ENCODE measurements around the gene UGGT2. TPM values are rescaled to one million over a fixed set of nuclear protein-coding genes. Genes with fewer than 3 reads are reported as not detected.
A peak's percentile ranks its signal among the peaks of the same experiment; 100 is the strongest.

UGGT2 gene
- total RNA-seq, 3 donors from 2014 or later = 16.6 to 25.5 (median 17.4) TPM

DNA sequence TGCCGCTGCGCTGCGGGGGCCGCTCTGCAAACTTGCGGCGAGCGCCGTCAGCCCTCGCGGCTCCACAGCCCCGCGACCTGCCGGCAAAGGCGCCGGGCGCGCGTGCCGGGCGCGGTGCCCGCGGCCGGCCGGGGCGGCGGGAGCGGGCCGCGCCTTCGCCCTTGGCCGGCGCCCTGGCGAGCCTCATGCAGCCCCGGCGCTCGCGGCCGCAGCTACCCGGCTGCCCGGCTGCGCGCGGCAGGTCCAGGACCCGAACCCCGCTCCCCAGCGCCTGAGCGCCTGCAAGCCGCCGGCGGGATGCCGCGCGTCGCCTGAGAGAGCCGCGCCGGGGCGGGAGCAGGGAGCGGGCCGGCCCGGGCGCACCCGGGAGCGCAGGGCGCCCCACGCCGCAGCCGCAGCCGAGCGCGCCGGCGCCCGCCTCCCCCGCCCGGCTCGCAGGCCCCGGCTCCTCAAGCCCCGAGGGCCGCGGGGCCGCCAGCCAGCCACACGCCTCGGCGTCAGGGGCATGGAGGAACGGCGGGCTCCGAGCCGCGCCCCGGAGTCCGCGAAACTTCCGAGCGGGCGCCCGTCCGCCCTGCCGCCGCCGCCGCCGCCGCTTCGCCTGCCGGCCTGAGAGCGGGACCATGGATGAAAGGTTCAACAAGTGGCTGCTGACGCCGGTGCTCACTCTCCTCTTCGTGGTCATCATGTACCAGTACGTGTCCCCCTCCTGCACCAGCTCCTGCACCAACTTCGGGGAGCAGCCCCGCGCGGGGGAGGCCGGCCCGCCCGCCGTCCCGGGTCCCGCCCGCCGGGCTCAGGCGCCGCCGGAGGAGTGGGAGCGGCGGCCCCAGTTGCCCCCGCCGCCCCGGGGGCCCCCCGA is 37.3 kb upstream of the UGGT2 start:
- H3K4me3 ChIP-seq = no peak overlapping the region
- intact Hi-C loops (cut with DNase I, micrococcal nuclease) = no loop called here
- ATAC-seq = peak; percentile 13
- H3K36me3 ChIP-seq (ENCODE audit: low read depth) = no peaks in the 10 kb centered on the region
- H3K4me1 ChIP-seq (ENCODE audit: low read depth) = peaks cover 10% of the 10 kb centered on the region
- peak in 1 of 3 donors; percentile 20 for DNase-seq
- no peaks in the 10 kb centered on the region for H3K9me3 ChIP-seq
- no peak for TF ChIP-seq CTCF (IDR thresholded peaks at IDR 0.05)

DNA sequence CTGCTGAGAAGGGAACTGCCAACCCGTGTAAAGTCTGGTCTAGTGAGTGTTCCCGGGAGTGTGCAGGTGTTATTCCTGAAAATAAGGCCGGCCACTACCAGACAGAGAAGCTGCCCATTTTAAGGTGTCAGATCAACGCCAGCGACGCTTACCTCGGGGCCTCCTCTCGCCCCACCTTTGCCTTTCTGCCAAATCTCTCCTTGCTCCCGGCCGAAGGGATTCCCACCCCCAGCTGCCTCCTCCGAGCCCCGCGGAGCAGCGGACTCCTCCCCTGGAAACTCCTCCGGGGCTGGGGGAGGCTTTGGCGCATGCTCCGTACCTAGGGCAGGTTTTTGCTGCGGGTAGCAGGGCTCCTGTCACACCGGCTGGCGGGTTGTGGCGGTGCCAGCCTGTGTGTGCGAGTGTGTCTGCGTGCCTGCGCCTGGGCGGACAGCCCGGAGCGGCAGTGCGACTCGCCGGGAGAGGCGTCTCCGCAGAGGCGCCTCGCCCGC is 36.6 kb upstream of the UGGT2 start, which contains the start of gene HS6ST3:
Gene HS6ST3 (plus strand): TSS at position 359 of the 491 bp plus-strand sequence.
- ATAC-seq (peak; percentile 60), DNase-seq (peak in 2 of 3 donors; percentile 28 to 32)
- Histone ChIP-seq H3K36me3 (ENCODE audit: low read depth) (no peaks in the 10 kb centered on the region), H3K4me1 (ENCODE audit: low read depth) (peaks cover 10% of the 10 kb centered on the region), H3K4me3 (no peak within 1 kb of the TSS), H3K9me3 (no peaks in the 10 kb centered on the region)
- no peak for TF ChIP-seq CTCF (IDR thresholded peaks at IDR 0.05)
- intact Hi-C loops (cut with DNase I, micrococcal nuclease) = no loop called here

DNA sequence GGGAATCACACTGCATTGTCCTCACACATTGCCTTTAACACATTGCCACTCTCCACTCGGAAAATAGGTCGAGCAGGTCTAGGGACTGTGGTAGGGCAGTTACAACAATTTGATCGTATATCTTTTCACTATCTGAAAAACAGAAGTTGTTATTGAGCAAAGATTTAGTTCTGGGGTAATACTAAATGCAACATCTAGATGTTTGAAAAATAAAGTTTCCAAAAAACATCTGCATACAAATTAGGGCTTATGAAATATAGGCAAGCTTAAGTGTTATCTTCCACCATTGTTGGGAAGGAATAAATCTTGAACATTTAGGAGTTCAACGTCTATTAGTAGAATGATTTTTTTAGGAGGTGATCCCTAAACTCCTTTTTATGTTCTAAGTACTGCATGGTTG is 35.9 kb upstream of the UGGT2 start:
- no peaks in the 10 kb centered on the region for H3K36me3 ChIP-seq (ENCODE audit: low read depth)
- no peak for TF ChIP-seq CTCF (IDR thresholded peaks at IDR 0.05)
- H3K9me3 ChIP-seq = no peaks in the 10 kb centered on the region
- intact Hi-C loops (cut with DNase I, micrococcal nuclease) = no loop called here
- H3K4me1 ChIP-seq (ENCODE audit: low read depth) = peaks cover 10% of the 10 kb centered on the region
- no peak overlapping the region for H3K4me3 ChIP-seq
- DNase-seq = no peak
- ATAC-seq = no peak

- no peak overlapping the region for H3K4me3 ChIP-seq
- H3K9me3 ChIP-seq = no peaks in the 10 kb centered on the region
- H3K4me1 ChIP-seq (ENCODE audit: low read depth) = peaks cover 10% of the 10 kb centered on the region
- no peak for TF ChIP-seq CTCF (IDR thresholded peaks at IDR 0.05)
- H3K36me3 ChIP-seq (ENCODE audit: low read depth) = no peaks in the 10 kb centered on the region
- no peak for DNase-seq
- ATAC-seq = no peak
- intact Hi-C loops (cut with DNase I, micrococcal nuclease) = no loop called here
These were observed 33.5 kb upstream of the UGGT2 start for GRCh38 chr13:96086736-96087135.

- Histone ChIP-seq H3K4me1 (ENCODE audit: low read depth) (no peaks in the 10 kb centered on the region), H3K4me3 (no peak overlapping the region), H3K9me3 (no peaks in the 10 kb centered on the region), H3K36me3 (ENCODE audit: low read depth) (no peaks in the 10 kb centered on the region)
- DNase-seq (no peak), ATAC-seq (no peak)
- intact Hi-C loops (cut with DNase I, micrococcal nuclease) = no loop called here
- TF ChIP-seq CTCF (IDR thresholded peaks at IDR 0.05) = no peak
These were observed 29.4 kb upstream of the UGGT2 start for GRCh38 chr13:96082640-96083039.

Measured in mucosa of descending colon (tissue), 3 donors.